DND-41 (cell line): ENCODE results near the gene IL9.

Experiments used
- CTCF ChIP-seq: IDR thresholded peaks from 2 replicates; pipeline ENCODE4 v1.5.1; 2012; ENCODE audit warnings: borderline replicate concordance, low read length, moderate library complexity, mild to moderate bottlenecking; ENCODE audit not compliant: poor library complexity, severe bottlenecking; ENCODE audit errors: extremely low read depth
- EZH2 ChIP-seq: IDR thresholded peaks from 3 replicates; pipeline ENCODE4 v1.6.1; 2012; ENCODE audit warnings: borderline replicate concordance, low read depth, mild to moderate bottlenecking, moderate library complexity, low read length, inconsistent platforms; ENCODE audit not compliant: severe bottlenecking

- TF ChIP-seq CTCF (no peak), EZH2 (no peak)
Observed at GRCh38 chr5:135890296-135890695, 5.3 kb downstream of the IL9 start.
